ENCODE measurements around the gene SNX25.

The SNX25 gene

GRCh38 chr4:185363251-185363650 is 153.9 kb downstream of the SNX25 start:
- no peak for DNase-seq (ENCODE audit: low spot score)
- no peak overlapping the region for H3K27ac ChIP-seq
- CTCF ChIA-PET, result no interaction called here
- TF ChIP-seq CTCF (conservative IDR thresholded peaks at IDR 0.05; ENCODE audit: low read depth), result no peak
- POLR2A ChIA-PET (ENCODE audit: low non-redundant PET), result no interaction called here

GRCh38 chr4:185364886-185365285 is 155.5 kb downstream of the SNX25 start:
- CTCF ChIA-PET, result no interaction called here
- POLR2A ChIA-PET (ENCODE audit: low non-redundant PET), result no interaction called here
- no peak for TF ChIP-seq CTCF (conservative IDR thresholded peaks at IDR 0.05; ENCODE audit: low read depth)

GRCh38 chr4:185369731-185370130 is 160.3 kb downstream of the SNX25 start:
- TF ChIP-seq CTCF (conservative IDR thresholded peaks at IDR 0.05; ENCODE audit: low read depth), result no peak
- POLR2A ChIA-PET (ENCODE audit: low non-redundant PET), result no interaction called here
- no peak for DNase-seq (ENCODE audit: low spot score)
- CTCF ChIA-PET, result no interaction called here
- H3K27ac ChIP-seq, result no peak overlapping the region

More at GRCh38 chr4:185364886-185365285, 155.5 kb downstream of the SNX25 start:
- no peak for DNase-seq (ENCODE audit: low spot score)
- no peak overlapping the region for H3K27ac ChIP-seq

- CTCF ChIA-PET, result interaction anchor here (0.6 kb wide), 1 partner anchor 24 kb away, joined by 4 read pairs; no protein-coding TSS in a partner anchor
- no peak for TF ChIP-seq CTCF (conservative IDR thresholded peaks at IDR 0.05; ENCODE audit: low read depth)
- DNase-seq (ENCODE audit: low spot score), result no peak
- POLR2A ChIA-PET (ENCODE audit: low non-redundant PET), result no interaction called here
- no peak overlapping the region for H3K27ac ChIP-seq
Observed at GRCh38 chr4:185370268-185370949, 161.0 kb downstream of the SNX25 start.

GRCh38 chr4:185371702-185372101 is 162.3 kb downstream of the SNX25 start:
- DNase-seq (ENCODE audit: low spot score), result no peak
- H3K27ac ChIP-seq, result no peak overlapping the region
- TF ChIP-seq CTCF (conservative IDR thresholded peaks at IDR 0.05; ENCODE audit: low read depth), result no peak
- POLR2A ChIA-PET (ENCODE audit: low non-redundant PET), result no interaction called here
- CTCF ChIA-PET, result no interaction called here

DNA sequence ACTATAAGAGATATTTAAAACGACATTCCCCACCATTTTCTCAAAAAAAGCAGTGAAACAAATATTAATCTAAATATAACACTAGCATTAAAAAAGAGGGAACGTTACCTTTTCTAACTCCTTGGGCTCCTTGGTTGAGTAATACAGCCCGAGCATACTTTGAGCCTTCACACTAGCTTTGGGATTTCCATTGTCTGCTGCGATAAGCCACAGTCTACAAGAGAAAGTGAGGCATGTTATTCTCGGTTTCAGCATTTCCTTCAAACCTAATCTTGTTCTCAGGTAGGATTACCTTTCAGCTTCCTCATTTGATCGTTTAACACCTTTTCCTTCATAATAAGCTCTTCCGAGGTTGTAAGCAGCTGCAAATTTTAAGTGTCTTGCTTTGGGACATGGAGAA is 164.6 kb downstream of the SNX25 start:
- ChIA-PET CTCF (no interaction called here), POLR2A (ENCODE audit: low non-redundant PET) (no interaction called here)
- no peak for DNase-seq (ENCODE audit: low spot score)
- H3K27ac ChIP-seq, result no peak overlapping the region
- TF ChIP-seq CTCF (conservative IDR thresholded peaks at IDR 0.05; ENCODE audit: low read depth), result no peak
